22Rv1 (cell line): ENCODE measurements around the gene PLCH2.

Experiments
- CTCF ChIP-seq: fragments of 450-650 bp; IDR thresholded peaks from 2 replicates; pipeline ENCODE4 v1.5.1; 2017; ENCODE audit warnings: mild to moderate bottlenecking
- ZFX ChIP-seq: fragments of 450-650 bp; IDR thresholded peaks from 2 replicates; pipeline ENCODE4 v1.6.1; 2017; ENCODE audit warnings: antibody characterized with exemption, borderline replicate concordance

GRCh38 chr1:2505461-2505994 is 29.4 kb downstream of the PLCH2 start:
- TF ChIP-seq CTCF = no peak
- no peak for TF ChIP-seq ZFX
